HG03045 (cell line): ENCODE data around the gene HP.
"Not testable (repeated sequence)": the region's sequence is repeated elsewhere in the genome, so short reads cannot be mapped to it uniquely, and the experiment has no call there.

Source experiments
- ATAC-seq: cut with Tn5 transposase; IDR thresholded peaks from one replicate; pipeline ENCODE4 v1.9.1; 2021; ENCODE audit warnings: mild to moderate bottlenecking, moderate library complexity; ENCODE audit not compliant: unreplicated experiment

The HP gene, protein sequence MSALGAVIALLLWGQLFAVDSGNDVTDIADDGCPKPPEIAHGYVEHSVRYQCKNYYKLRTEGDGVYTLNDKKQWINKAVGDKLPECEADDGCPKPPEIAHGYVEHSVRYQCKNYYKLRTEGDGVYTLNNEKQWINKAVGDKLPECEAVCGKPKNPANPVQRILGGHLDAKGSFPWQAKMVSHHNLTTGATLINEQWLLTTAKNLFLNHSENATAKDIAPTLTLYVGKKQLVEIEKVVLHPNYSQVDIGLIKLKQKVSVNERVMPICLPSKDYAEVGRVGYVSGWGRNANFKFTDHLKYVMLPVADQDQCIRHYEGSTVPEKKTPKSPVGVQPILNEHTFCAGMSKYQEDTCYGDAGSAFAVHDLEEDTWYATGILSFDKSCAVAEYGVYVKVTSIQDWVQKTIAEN

DNA sequence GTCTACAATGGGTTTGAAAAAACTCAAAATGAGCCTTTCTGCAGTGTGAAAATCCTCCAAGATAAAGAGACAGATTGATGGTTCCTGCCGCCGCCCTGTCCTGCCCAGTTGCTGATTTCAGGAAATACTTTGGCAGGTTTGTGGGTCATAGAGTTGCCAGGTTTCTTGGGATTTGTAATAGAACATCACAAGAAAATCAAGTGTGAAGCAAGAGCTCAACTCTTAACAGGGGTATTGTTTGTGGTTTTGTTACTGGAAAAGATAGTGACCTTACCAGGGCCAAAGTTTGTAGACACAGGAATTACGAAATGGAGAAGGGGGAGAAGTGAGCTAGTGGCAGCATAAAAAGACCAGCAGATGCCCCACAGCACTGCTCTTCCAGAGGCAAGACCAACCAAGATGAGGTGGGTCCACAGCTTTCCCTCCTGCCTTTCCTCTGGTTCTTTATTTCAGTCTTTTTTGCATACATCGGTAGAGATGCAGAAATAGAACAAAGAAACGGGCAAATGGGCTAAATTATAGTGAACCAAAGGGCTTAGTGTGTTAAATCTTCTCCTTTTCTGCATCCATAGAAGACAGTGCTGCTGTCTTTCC is at the start of gene HP:
Gene HP, plus strand, starts transcription at position 252 of the 594 bp plus-strand sequence. Its CDS starts 148 bp downstream, at position 400.
- ATAC-seq = not testable (repeated sequence)

DNA sequence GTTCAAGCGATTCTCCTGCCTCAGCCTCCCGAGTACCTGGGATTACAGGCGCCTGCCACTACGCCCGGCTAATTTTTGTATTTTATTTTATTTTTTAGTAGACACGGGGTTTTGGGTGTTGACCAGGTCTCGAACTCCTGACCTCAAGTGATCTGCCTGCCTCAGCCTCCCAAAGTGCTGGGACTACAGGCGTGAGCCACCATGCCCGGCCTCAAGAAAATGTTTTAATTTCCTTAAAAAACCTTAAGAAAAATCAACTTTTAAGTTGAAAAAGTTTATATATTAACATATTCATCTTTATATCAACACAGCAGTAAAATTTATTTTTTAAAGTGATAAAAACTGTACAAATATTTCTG is 46.3 kb upstream of the HP start:
- not testable (repeated sequence) for ATAC-seq

DNA sequence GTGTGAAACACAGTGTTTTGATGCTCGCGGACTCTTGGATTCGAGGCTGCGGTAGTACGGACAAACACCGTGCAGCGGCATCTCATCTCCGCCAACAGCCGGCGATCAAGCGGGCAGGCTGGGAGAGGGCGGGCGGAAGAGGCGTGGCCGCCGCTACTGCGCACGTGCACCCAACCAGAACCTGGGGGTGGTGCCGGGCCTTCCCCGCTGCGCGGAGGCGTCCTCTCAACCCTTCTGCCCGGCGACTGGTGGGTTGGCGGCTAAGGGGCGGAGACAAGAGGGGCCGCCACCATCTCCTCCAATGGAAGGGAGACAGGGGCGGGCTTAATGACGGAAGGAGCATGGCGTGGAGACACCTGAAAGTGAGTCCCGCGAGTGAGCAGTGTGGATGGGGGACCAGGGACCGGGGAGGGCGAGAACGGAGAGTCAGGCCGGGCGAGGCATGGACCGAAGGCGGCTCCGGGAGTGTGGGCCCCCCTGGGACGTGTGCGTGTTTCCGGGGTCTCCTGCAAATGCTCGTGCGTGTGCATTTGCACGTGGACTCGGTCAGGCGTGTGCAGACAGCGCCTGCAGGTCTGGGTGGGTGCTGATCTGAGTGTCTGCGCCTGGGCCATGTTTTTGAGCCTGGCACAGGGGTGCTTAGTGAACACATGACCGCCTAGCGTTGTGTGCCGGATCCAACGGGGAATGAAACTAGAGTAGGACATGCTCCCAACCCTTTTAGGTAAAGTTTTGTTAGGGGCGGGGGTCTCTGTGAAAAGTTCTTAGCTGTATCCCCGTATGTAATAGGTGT is 45.7 kb upstream of the HP start, which contains the start of gene DHODH:
Gene DHODH, plus strand, starts transcription at position 321 of the 793 bp plus-strand sequence. Its CDS starts 21 bp downstream, at position 342.
- peak; percentile 100 for ATAC-seq

DNA sequence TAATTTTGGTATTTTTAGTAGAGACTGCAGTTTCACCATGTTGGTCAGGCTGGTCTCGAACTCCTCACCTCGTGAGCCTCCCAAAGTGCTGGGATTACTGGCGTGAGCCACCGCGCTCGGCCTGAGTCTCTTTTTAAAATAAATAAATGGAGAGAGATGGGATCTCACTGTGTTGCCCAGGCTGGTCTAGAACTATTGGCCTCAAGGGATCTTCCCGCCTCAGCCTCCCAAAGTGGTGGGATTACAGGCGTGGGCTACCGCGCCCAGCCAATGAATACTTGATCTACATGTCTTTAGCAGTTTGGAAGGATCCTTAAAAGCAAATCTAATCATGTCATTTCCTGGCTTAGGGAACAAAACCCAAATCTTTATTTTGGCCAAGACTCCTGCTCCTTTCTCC is 44.5 kb upstream of the HP start:
- ATAC-seq = no peak

DNA sequence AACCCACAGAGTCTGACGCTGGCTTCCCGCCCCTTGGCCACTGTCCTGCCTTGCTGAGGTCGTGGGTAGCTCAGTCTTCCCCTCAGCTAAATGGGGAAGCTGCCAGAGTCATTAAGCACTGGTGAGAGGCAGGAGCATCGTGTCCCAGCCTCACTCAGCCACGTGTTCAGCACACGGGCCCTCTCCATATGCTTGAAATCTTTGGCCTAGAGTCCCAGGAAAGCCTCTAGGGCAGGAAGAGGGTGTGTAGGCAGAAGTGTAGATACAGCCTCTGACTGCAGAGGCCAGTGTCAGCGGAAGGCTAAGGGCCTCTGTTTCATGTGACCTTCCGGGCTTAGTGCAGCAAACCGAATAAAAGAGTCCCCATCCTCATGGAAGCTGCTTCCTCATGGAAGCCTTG is 41.7 kb upstream of the HP start:
- ATAC-seq = no peak

DNA sequence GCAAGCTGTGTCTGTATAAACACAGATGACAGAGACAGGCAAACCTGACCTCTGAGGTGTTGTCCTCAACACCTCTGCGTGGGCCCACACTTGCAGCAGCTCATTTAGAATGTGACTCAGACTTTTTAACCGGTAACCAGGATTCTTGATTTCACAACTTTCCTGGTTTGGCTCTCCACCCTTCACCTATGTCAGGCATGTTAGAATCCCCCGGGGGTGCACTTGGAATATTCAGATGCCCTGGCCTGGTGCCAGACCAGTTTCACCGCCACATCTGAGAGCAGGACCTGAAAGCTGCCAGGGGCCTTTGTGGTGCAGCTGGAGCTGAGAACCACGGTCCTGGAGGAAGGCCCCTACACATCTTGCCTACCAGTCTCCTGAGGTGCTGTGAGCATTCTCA is 40.9 kb upstream of the HP start:
- ATAC-seq = no peak

DNA sequence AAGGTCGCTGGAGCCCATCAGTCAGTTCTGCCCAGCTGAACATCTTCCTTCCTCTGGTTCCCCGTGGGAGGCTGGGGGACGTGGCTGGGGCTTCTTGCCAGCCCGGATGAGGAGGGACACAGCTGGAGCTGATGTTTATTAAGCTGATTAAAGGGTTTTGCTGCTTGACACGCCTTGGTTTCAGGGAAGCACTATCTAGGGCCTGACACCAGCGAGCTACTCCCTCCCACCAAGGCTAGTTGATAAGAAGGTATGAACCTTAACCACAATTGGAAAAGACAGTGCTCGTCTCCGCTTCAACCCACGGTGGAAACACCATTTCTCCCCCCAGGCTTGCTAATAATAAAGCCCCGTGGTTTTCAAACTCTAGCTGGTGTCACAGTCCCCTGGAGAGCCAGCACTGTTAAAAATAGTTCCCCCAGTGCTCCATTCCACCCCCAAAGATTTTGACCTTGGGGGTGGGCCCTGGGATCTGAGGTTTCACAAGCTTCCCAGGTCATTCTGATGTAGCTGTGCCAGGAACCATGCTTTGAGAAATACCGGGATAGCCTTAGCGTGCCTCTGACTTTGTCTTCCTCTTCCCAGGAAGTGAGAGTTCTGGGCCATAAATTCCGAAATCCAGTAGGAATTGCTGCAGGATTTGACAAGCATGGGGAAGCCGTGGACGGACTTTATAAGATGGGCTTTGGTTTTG is 40.3 kb upstream of the HP start:
- ATAC-seq = no peak

DNA sequence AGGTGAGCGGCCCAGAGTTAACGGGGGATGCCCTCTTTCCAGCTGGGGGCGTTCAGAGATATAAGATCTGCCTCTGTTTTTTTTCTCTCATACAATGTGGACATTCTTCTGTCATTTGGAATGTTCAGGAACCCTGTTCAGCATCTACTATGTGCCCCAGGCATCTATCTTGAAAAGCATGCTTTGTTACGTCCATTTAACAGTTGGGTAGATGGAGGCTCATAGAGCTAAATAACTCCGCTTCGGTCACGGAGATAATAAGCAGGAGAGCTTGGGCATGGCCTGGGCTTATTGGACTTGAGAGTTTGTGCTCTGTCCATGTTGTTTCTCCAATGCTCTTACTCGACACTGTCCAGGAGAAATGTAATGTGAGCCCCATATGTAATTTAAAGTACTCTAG is 39.6 kb upstream of the HP start:
- ATAC-seq = no peak

DNA sequence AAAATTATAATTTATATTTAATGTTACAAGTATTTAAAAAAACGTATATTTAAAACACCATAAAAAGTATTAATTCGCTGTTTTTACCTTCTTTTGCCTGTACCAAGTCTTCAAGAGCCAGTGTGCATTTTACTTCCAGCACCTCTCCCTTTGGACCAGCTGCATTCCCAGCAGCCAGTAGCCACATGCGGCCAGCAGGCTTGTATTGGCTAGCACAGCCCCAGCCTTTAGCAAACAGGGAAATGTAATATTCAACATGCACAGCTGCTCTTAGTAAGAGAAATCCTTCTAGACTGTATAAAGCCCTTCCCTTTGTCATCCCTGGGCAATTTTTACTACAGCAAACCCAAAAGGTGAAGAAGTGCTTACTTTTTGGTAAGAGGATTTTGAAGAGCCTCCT is 39.2 kb upstream of the HP start:
- ATAC-seq = no peak

DNA sequence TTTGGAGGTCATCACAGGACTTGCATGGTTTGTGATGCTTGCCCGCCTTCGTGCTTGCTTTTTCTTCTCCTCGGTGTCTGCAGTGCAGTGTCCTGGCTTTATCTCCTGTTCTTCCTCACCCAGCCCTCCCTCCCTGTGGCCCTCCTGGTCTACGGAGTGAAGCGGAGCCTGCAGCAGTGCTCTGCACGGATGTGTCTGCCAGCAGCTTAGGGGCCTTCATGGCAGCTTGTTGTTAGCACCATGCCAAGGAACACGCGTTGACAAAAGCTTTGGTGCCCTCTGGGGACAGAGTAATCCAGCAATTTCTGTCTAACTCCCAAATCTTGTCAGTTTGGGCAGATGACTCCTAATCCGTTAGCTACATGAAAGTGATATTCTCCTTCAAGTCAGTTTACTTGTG is 35.8 kb upstream of the HP start:
- no peak for ATAC-seq

DNA sequence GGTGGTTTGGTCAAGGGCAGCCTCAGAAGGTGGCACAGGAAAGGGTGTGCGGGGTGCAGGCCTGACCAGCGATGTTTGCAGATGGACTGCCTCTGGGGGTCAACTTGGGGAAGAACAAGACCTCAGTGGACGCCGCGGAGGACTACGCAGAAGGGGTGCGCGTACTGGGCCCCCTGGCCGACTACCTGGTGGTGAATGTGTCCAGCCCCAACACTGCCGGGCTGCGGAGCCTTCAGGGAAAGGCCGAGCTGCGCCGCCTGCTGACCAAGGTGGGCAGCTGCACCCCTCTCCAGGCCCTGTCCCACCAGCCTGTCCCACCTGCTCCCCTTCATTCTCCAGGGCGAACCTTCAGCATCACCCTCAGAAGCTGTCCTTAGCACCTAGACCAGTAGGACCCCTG is 33.3 kb upstream of the HP start:
- no peak for ATAC-seq

DNA sequence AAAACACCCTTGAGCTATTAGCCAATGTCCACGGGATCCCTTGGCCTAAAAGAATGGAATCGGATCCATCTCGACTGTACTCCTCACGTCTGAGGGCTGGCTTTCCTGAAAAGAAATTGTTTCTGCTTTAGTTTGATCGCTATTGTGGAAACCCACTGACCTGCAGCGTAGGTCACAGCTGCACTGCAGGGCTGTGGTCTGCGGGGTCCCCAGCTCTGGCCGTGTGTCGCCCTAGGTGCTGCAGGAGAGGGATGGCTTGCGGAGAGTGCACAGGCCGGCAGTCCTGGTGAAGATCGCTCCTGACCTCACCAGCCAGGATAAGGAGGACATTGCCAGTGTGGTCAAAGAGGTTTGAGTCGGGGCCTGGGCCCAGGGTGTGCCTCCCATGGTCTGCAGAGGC is 32.2 kb upstream of the HP start:
- no peak for ATAC-seq

DNA sequence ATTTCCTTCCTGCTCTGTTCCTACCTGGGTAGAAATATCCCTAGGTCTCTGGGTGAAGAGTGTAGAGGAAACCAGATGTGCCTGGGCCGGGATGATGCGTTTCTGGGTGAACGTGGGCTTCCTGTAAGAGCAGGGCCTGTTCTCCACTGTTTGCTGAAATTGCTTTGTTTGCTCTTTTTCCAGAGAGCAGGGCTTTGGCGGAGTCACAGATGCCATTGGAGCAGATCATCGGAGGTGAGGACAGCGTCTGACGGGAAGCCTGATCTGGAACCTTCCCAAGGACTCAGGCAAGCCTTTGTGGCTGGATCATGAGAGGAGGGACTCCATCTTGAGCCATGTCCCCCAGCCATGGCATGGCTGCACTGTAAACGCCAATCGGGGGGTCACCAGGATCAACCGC is 30.3 kb upstream of the HP start:
- no peak for ATAC-seq

DNA sequence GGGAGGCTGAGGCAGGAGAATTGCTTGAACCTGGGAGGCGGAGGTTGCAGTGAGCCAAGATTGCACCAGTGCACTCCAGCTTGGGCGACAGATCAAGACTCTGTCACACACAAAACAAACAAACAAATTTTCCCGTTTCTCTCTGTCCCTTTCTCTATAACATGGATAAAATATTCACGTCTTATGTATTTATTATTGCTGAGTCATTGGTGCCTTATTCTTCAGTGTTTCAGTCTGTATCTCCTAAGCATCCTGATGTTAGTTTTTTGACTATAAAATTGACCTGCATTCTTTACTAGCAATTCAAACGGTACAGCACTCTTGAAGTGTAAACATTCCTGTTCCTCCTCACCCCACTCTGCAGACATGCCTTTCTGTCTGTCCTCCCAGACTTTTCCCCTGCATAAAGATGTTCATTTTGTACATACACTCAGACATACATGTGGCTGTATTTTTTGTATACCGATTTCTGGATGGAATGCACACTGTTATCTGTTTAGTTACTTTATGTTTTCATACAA is 29.4 kb upstream of the HP start:
- ATAC-seq = no peak

DNA sequence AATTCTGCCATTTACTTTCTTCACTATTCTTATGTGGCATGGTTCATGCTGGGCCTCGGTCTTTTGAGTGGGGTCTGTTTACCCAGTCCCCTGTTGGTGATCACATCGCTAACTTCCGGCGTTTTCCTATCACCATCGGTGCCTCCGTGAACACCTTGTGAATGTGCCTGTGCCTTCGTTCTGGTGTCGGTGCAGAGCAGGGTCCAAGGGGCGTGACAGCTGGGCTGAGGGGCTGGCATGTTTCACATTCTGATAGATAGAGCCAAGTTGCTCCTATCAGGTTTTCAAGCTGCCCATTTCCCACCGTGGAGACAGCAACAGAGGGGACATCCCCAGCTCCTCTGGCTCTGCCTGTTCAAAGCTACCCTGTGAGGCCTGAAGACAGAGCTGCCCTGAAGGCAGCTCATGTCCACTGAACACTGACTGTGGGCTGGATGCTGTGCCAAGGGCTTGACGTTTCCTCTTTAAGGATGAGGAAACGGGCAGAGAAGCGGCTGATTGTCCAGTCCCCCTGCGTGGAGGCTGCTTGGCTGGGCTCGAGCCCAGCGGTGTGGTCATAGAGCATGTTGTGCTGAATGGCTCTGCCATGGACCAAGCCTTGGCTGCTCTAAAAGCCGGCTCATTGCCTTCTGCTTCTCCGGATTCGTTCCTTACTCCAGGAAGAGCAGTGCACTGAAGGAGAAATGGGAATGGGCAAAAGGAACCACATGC is 28.7 kb upstream of the HP start:
- no peak for ATAC-seq

DNA sequence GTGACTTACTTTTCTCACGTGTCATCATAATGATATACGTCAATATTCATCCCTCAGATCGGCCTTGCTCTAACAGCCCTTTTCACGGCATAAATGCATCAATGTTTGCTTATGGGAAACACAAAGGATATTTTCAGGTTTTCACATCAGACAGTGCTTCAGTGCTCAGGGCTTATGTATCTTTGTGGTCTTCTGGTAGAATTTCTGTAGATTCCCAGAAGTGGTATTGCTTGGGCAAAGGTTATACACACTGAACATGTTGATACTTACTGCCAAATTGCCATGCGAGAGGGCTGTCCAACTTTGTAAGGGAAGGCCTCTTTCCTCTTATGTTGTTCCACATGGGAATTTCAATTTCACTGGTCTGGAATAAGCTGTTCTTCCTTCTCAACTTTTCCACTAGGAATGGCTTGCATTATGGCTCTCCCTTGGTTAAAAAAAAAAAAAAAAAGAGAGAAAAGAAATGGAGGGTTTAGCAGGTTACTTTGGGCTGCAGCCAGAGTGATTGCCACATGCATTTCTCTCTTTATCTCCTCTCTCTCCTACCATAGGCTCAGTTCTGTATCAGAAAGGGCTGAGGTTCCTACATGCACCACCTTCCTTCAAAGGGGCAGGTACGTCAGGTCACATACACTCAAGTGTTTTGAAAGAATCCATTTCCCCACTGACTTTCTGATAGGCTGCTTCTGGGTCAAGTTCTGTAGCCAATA is 26.5 kb upstream of the HP start:
- ATAC-seq = no peak

DNA sequence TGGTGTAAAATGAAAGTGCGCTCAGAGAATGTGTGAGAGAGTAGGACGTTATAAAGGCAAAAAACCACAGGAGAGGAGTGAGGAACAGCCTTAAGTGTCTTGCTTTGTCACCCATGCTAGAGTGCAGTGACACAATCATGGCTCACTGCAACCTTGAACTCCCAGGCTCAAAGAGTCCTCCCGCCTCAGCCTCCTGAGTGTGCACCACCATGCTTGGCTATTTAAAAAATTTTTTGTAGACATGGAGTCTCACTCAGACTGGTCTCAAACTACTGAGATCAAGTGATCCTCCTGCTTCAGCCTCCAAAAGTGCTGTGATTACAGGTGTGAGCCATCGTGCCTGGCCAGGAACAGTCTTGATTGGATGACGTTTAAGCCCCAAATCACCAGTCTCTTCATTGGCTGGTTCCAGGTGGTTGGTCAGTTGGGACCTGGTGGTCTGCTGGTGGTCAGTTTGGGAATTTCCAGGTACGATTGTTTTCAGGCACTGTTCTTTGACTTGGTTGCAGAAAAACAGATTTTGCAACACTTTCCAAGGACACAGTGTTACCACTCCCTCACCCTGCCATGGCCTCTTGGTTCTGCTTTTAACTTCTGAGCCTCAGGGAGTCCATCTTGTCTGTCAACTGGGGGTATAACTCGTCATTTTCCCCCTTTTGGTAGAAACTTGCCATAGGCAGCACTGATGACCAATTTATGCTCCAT is 24.6 kb upstream of the HP start:
- ATAC-seq = no peak

DNA sequence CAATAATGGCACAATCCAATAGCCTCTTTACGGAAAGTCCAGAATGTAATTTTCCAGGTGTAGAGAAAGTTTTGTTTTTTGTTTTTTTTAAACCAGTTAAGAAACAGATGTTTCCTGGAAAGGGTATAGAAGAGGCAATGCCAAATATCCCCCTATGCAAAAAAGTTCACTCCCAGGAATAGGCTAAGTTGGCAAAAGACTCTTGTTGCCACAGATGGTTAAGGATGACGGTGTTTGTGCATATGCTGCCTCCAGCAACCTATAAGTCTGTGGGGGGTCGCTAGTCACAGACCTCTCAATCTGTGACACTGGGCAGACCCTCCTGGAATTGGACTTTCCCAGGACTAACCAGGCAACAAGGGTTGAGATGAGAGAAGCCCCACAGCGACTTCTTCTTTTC is 20.9 kb upstream of the HP start:
- ATAC-seq = no peak

DNA sequence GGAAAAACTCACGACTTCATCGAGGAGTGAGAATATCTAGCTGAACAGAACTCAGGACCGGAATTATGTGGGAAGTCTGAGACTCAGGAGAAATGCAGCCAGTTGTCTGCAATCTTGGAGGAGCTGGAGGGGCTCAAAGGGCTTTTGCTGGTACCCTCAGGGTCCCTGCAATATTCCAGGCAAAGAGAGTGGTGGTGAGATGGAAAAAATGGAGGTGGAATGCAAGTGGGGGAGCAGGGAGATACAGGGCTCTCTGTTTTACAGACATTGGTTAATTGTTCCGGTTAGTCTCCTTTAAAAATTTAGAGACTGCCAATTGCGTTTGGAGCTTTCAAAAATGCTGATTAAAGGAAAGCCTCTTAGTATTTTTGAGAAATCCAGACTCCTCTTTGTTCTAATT is 18.2 kb upstream of the HP start:
- no peak for ATAC-seq
